NCI-H2171 treated with DMSO at 0.1 percent for 48 hours (cell line): ENCODE results near the gene CFAP46.
"Not testable (repeated sequence)": the region's sequence is repeated elsewhere in the genome, so short reads cannot be mapped to it uniquely, and the experiment has no call there.

ENCODE experiments used
- DNase-seq: peaks from one replicate; lab custom pipeline; 2025; lab: John Stamatoyannopoulos, UW

Gene CFAP46

DNA sequence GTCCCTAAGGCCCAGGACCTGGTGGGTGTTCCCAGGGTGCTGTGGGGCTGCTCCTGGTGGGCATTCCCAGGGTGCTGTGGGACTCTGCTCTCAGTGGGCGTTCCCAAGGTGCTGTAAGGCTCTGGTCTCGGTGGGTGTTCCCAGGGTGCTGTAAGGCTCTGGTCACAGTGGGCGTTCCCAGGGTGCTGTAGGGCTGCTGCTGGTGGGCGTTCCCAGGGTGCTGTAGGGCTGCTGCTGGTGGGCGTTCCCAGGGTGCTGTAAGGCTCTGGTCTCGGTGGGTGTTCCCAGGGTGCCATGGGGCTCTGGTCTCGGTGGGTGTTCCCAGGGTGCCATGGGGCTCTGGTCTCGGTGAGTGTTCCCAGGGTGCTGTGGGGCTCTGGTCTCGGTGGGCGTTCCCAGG, 99.1 kb downstream of the CFAP46 start:
- DNase-seq: not testable (repeated sequence)

DNA sequence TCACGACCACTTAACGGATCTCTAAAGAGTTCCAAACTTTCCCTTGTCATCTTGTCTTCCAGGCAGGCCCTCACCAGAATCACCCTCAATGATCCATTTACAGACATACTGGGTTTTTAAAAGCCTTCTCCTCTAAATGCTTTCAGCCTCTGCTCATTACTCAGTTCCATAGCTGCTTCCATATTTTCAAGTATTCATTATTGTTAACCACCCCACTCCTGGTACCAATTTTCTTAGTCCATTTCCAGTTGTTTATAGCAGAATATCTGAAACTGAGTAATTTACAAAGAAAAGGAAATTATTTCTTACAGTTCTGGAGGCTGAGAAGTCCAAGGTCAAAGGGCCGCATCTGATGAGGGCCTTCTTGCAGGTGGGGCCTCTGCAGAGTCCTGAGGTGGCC, 100.0 kb downstream of the CFAP46 start:
- no peak for DNase-seq

DNA sequence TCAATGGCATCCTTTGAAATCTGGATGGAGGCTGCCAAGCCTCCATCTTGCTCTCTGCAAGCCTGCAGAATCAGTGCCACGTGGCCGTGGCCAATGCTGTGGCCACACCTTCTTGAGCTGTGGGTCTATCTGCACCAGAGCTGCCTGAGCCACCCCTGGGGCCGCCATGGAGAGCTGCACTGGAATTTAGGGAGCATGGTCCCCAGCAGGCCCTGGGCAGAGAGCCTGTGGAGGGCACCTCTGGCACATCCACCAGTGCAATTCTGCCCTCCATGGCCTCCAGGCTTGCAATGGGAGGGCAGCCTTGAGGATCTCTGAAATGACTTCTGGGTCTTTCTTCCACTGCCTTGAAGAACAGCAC, 100.8 kb downstream of the CFAP46 start:
- DNase-seq: no peak

DNA sequence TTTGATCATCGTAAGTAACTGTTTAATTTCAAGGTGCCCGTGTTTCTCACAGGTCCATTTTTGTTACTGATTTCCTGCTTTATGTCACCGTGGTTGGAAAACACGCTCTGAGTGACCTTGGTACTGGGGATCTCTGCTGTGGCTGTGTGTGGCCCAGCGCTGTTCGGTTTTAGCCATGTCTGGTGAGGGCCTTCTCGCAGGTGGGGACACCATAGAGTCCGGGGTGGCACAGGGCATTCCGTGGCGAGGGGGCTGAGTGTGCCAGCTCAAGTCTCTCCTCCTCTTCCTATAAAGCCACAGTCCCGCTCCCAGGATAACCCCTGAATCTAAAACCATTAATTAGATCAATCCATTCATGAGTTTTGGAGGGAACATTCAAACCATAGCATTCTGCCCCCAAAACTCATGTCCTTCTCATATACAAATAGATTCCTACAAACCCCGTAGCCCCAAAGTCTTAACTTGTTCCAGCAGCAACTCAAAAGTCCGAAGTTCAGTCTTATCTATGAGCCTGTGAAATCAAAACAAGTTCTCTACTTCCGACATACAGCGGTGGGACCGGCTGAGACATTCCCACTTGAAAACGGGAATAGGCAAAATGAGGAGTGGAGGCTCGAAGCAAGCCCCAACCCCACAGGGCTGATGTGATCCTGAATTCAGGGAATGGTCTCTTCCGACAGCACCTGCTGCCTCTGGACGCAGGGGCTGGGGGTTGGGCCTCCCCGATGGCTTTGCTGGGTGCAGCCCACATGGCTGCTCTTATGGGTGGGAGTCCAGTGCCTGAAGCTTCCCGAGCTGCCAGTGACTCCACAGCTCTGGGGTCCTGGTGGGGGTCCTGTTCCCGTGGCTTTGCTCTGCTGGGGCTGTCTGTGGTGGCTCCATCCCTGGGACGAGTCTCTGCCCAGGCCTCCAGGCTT, 101.4 kb downstream of the CFAP46 start:
- no peak for DNase-seq

DNA sequence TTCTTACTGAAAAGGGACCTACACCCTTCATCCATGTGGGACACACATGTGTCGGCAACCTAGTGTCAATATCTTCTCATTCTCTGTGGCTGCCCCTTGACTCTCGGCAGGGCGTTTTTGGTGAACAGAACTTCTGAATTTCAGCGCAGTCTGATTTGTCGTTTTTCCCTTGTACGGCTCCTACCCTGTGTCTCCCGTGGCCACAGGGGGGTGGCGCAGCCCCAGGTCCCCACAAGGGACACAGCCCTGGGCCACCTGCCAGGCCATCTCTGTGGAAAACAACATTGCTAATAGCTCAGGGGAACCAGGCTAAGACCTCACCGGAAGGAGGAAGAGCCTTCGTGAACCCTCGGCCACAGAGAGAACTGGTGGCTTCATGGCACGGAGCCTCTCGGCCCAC, 103.3 kb downstream of the CFAP46 start:
- no peak for DNase-seq

DNA sequence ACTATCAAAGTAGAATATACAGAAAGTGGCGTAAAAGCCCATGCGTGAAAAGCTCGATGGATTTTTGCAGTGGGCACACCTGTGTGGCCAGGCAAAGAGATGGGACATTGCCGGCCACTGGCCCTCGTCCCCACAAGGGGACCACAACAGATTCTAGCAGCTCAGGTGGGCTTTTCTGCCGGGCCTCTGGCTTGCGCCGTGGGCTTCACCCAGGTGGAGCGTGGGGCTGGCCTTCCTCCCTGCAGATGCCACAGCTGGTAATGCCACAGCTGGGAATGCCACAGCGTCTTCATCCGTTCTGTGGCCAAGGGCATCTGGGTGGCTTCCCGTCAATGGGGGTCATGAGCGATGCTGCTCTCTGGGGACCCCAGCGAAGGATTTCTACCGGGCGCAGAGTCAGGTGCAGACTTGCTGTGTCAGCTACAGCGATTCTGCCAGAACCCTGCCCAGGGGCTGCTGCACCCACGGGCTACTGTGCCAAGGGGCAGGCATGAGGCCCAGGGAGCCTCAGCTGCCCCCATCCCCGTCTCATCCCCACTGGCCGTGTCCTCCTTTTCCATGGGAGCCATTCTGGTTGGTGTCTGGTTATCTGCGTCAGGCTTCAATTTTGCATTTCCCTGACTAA, 103.9 kb downstream of the CFAP46 start:
- no peak for DNase-seq

DNA sequence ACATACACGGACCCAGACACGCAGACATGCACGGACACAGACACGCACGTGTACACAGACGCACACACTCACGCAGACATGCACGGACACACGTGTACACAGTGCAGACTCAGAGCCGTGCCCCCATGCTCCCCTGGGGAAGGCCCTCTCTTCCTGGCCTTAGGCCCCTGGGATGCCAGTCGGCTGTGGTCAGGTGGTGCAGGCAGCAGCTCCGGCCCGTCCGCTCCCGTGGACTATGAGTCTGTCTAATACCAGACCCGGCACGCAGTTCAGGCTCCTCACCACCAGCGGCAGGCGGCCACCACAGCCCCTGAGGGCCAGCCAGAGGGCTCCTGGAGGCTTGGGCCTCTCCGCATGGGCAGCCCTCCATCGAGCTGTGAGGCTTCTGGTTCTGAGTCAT, 104.5 kb downstream of the CFAP46 start:
- no peak for DNase-seq

DNA sequence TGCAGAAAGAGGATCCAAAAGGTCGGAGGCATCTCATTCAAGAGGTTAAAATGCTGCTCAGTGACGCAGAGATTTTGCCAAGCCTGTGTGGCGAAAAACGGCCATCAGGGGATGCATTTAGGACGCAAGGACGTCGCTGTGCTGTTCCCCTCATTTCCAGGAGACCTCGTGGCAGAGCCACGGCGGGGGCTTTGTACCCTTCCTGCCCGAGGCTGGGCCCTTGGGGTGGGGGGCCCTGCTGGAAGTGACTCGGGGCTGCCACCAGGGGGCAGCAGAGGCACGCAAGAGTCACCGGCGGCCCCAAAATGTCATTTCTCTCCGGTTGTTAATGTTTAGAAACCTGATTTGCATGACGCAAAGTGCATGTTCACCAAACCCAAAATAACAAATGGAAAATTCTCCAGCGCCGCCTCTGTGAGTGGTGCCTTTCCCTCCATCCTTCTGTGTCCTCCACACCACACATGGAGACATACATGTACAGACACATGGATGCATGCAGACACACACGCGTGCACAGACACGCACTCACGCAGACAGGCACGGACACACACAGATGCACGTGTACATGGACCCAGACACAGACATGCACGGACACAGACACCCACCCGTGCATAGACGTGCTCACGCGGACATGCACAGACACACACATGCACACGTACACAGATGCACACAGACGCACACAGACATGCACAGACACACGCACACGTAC, 105.4 kb downstream of the CFAP46 start:
- peak; percentile 36 for DNase-seq

DNA sequence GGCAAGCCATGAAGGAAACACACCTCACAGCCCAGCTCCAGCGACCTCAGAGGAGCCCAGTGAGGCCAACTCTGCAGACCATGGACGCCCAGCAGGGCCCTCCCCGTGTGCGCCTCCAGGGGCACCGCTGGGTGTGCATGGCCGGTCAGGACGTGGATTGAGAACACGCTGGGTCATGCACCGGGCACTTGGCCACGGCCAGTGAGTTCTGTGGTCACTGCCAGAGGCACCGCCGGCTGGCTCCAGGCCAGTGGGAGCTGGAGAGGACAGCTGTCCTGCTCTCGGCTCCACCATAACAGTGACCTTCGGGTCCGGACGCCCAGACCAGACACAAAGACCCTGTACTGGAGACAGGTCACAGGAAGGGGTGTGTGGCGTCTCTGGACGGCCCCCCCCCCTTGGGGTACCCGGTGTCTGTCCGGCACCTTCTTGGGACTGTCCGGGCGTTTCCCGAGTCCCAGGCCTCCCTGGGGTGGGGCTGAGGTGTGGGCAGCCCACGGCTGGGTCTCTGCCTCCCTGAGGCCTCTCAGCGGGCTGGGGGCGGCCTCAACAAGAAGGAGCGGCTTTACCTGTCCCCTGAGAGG, 106.0 kb downstream of the CFAP46 start:
- DNase-seq: no peak

DNA sequence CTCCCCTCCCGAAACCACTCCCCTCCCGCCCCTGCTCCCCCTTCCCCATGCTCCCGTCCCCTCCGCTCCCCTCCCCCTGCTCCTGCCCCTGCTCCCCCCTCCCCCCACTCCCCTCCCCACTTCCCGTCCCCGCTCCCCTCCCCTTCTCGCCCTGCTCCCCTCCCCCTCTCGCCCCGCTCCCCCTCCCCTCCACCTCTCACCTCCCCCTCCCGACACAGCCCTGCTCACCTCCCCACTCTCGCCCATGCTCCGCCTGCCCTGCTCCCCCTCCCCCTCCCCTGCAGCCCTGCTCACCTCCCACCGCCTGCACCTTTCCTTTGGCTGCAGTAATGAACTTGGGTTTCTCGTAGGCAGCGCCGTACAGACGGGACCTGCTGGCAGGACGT, 106.5 kb downstream of the CFAP46 start:
- DNase-seq: no peak

DNA sequence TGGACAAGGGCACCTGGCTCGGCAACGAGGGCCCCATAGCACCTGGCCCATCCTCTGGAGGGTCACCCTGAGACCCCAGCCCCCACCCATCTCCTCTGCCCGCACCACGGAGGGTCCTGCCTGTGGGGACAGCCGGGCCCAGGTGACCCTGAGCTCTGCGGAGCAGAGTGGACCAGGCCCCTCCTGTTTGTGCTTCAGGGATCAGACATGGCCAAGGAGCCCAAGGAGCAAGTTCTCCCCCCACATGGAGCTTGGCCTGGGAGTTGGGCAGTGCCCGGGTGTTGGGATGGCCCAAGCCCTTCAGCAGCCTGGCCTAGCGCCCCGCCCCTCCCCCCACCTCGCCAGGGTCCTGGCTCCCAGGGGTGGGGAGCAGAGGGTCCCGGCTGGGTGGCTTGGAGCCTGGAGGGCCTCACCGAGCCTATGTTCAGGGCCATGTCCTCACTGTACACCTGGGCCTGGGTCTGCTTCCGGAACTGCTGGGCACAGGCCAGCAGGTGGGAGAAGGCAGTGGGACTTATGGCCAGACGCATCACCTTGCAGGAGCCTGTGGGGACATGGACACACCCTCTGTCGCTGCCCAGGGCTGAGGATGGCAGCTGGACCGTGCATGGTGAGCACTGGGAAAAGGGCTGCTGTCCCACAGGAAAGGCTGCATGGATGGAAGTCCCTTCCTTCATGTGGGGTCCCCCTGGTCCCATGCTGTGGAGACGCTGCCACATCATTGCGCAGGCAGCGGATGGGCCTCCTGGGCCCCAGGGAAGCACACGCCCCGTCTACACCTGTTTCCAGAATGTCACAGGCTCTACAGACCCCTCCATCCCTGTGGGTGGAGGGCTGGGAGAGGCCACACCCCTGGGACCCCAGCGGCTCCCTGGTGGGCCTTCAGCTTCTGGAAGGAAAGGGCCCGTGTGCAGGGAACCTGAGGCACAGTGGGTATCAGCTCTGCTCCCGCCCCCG, 107.2 kb downstream of the CFAP46 start:
- DNase-seq: no peak

DNA sequence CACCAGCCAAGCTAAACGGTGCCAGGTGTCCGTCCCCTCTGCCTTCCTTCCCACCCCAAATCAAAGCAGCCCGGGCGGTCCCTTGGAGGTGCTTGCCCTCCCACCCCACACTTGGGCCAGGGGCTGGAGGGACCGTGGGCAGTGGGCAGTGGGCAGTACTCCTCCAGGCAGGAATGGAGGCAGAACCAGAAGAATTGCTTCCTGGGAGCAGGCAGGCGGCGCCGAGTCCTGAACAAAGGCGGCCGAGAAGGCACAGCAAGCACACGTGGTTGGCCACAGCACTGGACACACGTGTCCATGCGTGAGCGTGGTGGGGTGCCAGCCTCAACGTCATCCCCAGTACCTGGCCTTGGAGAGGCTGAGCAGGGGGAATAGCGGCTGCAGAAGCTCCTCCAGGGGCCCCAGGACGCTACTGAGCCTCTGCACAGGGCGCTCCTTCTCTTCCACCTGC, 108.0 kb downstream of the CFAP46 start:
- no peak for DNase-seq

DNA sequence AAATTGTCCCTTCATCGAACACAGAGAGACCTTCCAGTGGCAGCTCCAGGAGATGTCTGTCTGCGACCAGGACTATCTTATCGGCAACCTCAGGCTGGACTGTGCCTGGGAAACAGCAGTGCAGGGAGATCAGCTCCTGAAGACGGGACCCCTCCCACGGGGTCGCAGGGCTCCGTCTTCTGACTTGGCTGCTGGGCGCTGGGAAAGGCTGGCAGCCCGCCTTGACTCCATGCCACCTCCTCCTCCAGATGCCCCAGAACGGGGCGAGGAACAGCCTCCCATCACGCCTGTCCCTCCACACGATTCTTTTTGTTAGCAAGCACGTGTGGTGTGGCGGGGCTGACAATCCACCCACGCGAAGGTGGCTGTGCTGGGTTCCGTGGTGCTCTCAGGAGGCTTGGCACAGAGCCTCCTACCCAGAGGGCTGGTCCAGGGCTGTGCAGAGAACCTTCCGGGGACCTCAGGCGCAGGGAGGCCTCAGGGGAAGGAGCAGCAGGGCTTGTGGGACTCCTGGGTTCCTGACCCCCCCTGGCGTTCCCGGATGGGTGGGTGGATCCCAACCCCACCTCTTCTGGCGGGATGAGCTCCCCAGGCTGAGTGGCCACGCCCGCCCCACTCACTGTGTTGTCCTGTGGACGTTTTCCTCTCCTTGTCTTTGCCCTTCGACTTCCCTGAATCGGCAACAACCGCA, 108.8 kb downstream of the CFAP46 start:
- DNase-seq: no peak

DNA sequence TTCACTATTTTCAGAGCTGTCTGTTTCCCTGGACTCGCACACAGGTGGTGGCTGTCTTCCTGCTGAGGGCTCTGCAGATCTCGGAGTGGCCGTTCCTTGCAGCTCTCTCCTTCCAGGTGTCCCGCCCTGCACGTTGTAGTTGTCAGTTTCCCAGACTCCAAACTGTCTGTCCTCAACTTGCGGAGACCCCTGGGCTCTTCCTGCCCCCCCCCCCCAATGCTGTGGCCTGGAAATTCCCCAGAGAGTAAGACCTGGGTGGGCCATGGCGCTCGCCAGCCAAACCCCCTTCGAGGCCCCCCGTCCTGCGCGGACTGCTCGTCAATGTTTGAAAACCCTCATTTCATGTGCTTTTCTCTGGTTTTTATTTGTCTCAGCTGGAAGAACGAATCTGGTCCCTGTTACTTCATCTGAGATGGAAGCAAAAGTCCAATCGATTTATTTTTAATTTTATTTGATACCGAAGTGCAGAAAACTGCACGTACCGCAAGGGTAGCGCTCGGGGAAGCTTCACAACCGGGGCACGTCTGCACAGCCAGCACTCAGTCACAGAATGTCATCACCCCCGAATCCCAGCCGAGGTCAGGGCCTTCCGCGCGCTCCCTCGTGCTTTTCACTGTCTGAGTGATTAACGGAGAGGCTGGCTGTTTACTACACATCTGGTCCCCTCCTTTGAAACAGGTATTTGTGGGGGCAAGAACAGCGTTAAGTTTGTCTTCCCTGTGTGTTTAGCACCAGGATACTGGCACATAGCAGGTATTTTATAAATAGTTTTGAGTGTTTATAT, 110.0 kb downstream of the CFAP46 start:
- DNase-seq: no peak

DNA sequence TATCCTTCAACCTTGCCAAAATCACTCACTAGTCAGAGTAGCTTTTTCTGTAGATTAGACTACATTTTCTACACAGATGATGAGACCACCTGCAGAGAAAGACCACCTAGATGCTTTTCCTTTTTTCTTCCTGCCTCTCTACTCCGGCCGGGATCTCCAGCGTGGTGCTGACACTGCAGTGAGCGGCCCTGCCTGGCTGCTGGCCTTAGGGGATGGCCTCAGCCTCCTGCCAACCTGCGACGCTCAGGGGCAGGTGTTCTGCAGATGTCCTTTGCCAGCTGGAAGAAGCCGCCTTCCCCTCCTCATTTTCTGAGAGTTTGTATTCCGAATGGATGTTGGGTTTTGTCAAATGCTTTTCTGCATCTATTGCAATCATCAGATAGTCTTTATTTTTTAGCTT, 113.0 kb downstream of the CFAP46 start:
- DNase-seq: no peak

DNA sequence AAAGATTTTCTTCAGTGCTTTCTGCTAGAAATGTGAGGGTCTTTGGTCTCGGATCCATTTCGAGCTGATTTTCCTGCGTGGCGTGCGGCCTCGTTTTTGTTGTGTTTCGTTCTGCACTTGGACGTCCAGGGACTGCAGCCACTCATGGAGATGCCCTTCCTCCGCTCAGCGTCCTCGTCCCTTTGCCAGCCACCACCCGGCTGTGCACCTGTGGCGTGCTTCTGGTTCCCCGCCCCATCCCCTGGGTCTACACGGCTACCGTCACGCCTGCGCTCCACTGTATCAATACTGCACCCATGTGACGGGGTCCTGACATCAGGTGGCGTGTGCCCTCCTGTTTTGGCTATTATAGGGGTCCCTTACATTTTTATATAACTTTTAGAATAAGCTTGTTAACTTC, 113.7 kb downstream of the CFAP46 start:
- DNase-seq: no peak

DNA sequence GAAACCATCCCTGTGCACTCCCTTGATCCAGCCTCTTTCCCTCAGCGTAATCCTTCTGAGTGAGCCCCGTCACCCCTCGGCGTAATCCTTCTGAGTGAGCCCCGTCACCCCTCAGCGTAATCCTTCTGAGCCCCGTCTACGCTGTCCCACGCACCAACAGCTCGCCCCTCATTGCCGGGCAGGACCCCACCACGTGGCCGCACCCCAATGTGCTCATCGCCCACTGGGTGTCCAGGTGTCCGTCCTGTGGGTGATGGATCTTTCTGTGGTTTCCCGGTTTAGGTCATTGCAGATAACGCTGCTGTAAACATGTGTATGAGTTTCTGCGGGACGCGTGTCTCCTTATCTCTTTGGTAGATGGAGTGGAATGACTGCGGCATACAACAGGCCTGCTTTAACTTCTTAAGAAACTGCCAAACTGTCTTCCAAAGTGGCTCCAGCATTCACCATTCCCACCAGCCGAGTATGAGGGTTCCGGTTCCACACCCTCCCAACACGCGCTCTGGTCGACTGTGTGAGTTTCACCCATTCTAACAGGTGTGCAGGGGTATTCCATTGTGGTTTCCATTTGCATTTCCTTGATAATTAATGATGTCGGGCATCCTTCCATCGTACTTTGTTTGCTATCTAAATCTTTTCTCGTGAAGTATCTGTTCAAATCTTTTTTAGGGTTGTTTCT, 114.4 kb downstream of the CFAP46 start:
- DNase-seq: no peak

DNA sequence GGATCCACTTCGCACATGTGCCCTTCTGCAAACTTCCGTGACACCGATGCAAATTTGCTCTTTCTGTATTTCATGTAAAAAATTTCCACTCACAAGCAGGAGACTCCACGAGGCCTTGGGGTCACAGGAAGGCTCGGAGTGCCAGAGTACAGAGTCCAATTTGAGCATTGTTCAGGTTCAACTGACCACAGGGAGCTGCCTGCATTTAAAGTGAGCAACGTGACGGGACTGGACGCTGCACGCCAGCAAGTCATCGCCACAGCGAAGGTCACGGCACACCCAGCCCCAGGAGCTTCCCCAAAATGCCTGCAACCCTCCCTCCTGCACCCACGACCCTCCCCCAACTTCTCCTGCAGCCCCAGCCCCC, 115.0 kb downstream of the CFAP46 start:
- no peak for DNase-seq
